AG04450 (cell line): ENCODE measurements around the gene HMGXB3. TPM values are rescaled to one million over a fixed set of nuclear protein-coding genes. Genes with fewer than 3 reads are reported as not detected.

Experiments
- CTCF ChIA-PET: fragments of 300-600, 350-600 bp; formaldehyde crosslinking; extraction: SDS; loops from one replicate; lab custom pipeline; 2022; ENCODE audit warnings: antibody characterized with exemption, inconsistent platforms; lab: Charles Lee
- POLR2A ChIA-PET: fragments of 350-600 bp; formaldehyde crosslinking; extraction: SDS; loops from one replicate; lab custom pipeline; 2021; ENCODE audit warnings: antibody characterized with exemption, inconsistent platforms; lab: Yijun Ruan, JAX
- DNase-seq: peaks from one replicate; pipeline ENCODE4 v3.0.0-alpha.2; 2011; ENCODE audit warnings: low read depth, low spot score
- H3K27ac ChIP-seq: one replicate; pipeline ENCODE4 v1.5.1; 2012; ENCODE audit warnings: low read depth, low read length, control low read depth
- H3K27me3 ChIP-seq: one replicate; pipeline ENCODE4 v1.6.0; 2012; ENCODE audit warnings: low read length; ENCODE audit not compliant: control insufficient read depth, insufficient read depth
- H3K4me3 ChIP-seq: 2 replicates; pipeline ENCODE4 v1.5.1; 2011; ENCODE audit warnings: mild to moderate bottlenecking, low read depth, low read length, control low read depth
- H3K9me3 ChIP-seq: 2 replicates; pipeline ENCODE4 v1.5.1; 2012; ENCODE audit warnings: low read length; ENCODE audit not compliant: control insufficient read depth, insufficient read depth
- polyA plus RNA-seq: library from polyadenylated mRNA; depleted of rRNA; stranded (reverse); fragments of >200 nt; gene quantifications from 2 replicates; pipeline ENCODE4 v1.2.3, GENCODE V29; 2011
- TF ChIP-seq, protein P1 (sequence below): IDR thresholded peaks from 2 replicates; pipeline ENCODE4 v1.5.1; 2011; ENCODE audit warnings: low read depth, low read length, control low read depth, inconsistent platforms

Gene HMGXB3
- polyA plus RNA-seq, 1 experiment, result 37.0 TPM

DNA sequence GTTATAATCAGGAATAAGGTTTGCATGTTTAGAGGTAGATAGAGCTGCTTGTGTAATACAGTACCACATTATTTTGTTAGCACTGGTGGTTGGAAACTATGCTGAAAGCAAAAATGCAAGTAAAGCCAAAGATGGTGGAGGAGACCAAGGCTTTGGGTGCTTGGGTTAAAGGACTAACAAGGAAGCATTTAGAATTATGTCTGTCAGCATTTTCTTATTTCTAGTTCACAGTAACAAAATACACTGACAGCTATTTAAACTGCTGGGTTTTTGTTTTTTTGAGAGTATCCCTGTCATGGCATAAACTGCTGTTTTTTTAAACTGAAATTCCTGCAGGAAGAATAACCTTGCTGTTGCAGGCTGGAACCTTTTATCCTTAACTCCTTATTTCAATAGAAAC is 6.5 kb downstream of the HMGXB3 start:
- TF ChIP-seq, protein P1, sequence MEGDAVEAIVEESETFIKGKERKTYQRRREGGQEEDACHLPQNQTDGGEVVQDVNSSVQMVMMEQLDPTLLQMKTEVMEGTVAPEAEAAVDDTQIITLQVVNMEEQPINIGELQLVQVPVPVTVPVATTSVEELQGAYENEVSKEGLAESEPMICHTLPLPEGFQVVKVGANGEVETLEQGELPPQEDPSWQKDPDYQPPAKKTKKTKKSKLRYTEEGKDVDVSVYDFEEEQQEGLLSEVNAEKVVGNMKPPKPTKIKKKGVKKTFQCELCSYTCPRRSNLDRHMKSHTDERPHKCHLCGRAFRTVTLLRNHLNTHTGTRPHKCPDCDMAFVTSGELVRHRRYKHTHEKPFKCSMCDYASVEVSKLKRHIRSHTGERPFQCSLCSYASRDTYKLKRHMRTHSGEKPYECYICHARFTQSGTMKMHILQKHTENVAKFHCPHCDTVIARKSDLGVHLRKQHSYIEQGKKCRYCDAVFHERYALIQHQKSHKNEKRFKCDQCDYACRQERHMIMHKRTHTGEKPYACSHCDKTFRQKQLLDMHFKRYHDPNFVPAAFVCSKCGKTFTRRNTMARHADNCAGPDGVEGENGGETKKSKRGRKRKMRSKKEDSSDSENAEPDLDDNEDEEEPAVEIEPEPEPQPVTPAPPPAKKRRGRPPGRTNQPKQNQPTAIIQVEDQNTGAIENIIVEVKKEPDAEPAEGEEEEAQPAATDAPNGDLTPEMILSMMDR, result no peak
- no peak overlapping the region for H3K4me3 ChIP-seq
- no peaks in the 10 kb centered on the region for H3K9me3 ChIP-seq
- DNase-seq, result no peak
- no peak overlapping the region for H3K27ac ChIP-seq
- CTCF ChIA-PET, result interaction anchor here (2.0 to 2.5 kb wide), 2 partner anchors 16 to 154 kb away, joined by 10 to 13 read pairs; no protein-coding TSS in a partner anchor
- POLR2A ChIA-PET, result no interaction called here
- H3K27me3 ChIP-seq, result no peaks in the 10 kb centered on the region

GRCh38 chr5:150009671-150010387 is 9.3 kb downstream of the HMGXB3 start:
- no peak for DNase-seq
- no peak overlapping the region for H3K4me3 ChIP-seq
- CTCF ChIA-PET, result no interaction called here
- H3K27ac ChIP-seq, result no peak overlapping the region
- POLR2A ChIA-PET, result no interaction called here
- H3K9me3 ChIP-seq, result peaks cover 2% of the 10 kb centered on the region; the same call in 1 of the 2 replicates
- H3K27me3 ChIP-seq, result no peaks in the 10 kb centered on the region
- TF ChIP-seq, protein P1, result no peak

GRCh38 chr5:150013931-150014330 is 13.4 kb downstream of the HMGXB3 start:
- H3K4me3 ChIP-seq, result no peak overlapping the region
- H3K27me3 ChIP-seq, result no peaks in the 10 kb centered on the region
- H3K27ac ChIP-seq, result no peak overlapping the region
- H3K9me3 ChIP-seq, result peaks cover 14% of the 10 kb centered on the region
- CTCF ChIA-PET, result no interaction called here
- no peak for DNase-seq
- POLR2A ChIA-PET, result no interaction called here
- TF ChIP-seq, protein P1, result no peak

GRCh38 chr5:150014456-150014855 is 13.9 kb downstream of the HMGXB3 start:
- TF ChIP-seq, protein P1, result no peak
- no peak for DNase-seq
- peaks cover 14% of the 10 kb centered on the region for H3K9me3 ChIP-seq
- no peaks in the 10 kb centered on the region for H3K27me3 ChIP-seq
- POLR2A ChIA-PET, result no interaction called here
- CTCF ChIA-PET, result no interaction called here
- no peak overlapping the region for H3K4me3 ChIP-seq
- no peak overlapping the region for H3K27ac ChIP-seq

DNA sequence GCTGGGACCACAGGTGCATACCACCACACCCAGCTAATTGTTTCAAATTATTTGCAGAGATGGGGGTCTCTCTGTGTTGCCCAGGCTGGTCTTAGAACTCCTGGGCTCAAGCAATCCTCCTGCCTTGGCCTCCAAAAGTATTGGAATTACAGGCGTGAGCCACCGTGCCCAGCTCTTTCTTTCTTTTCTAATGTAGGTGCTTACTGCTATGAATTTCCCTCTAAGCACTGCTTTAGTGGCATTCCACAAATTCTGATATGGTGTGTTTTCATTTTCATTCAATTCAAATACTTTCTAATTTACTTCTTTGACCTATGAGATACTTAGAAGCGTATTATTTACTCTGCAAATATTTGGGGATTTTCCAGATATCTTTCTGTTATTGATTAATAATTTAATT is 14.9 kb downstream of the HMGXB3 start:
- ChIA-PET POLR2A (interaction anchor here (0.7 kb wide), 1 partner anchor 165 kb away, joined by 4 read pairs; no protein-coding TSS in a partner anchor), CTCF (interaction anchor here (0.7 kb wide), 1 partner anchor 112 kb away, joined by 6 read pairs; no protein-coding TSS in a partner anchor)
- TF ChIP-seq, protein P1, result no peak
- no peak for DNase-seq
- Histone ChIP-seq H3K27me3 (no peaks in the 10 kb centered on the region), H3K27ac (no peak overlapping the region), H3K9me3 (peaks cover 14% of the 10 kb centered on the region), H3K4me3 (no peak overlapping the region)
